ENCODE measurements around the gene ANKMY1. TPM values are rescaled to one million over a fixed set of nuclear protein-coding genes. Genes with fewer than 3 reads are reported as not detected.

The ANKMY1 gene
- total and polyA plus RNA-seq, 2 of the 8 experiments (the other 6 are each of a cell fraction or from before 2014, with no cell fraction given), result 4.5 to 4.8 TPM

GRCh38 chr2:240451108-240451611 is 106.6 kb downstream of the ANKMY1 start:
- no peaks in the 10 kb centered on the region for H3K79me2 ChIP-seq (ENCODE audit: control insufficient read depth in 1 of 2, insufficient read depth in 2 of 2, low read length in 2 of 2)
- 0 out of 2 replicates have a peak overlapping the region, but pooled peaks have one; percentile 18 for H4K8ac ChIP-seq (ENCODE audit: extremely low read depth, insufficient read depth, low read length)
- CTCF ChIA-PET (ENCODE audit: partially characterized antibody), result interaction anchor here (0.7 to 1.4 kb wide), 4 partner anchors 9 to 115 kb away, joined by 3 to 6 read pairs (median 5); no protein-coding TSS in a partner anchor
- H3K79me1 ChIP-seq (ENCODE audit: low read depth, low read length), result peaks cover 3% of the 10 kb centered on the region
- H3K36me3 ChIP-seq (ENCODE audit: control insufficient read depth in 2 of 4, insufficient read depth in 4 of 4, low read length in 3 of 4), result no peaks in the 10 kb centered on the region; a peak in 1 of 8 replicates
- no peak overlapping the region for H3K27ac ChIP-seq (ENCODE audit: low read depth, low read length)
- no peak overlapping the region for H2BK5ac ChIP-seq (ENCODE audit: low read depth, low read length)
- H3K4me2 ChIP-seq (ENCODE audit: insufficient read depth in 1 of 2, low read depth in 2 of 2, low read length in 2 of 2), result no peak overlapping the region; a peak in 1 of 4 replicates
- no peak overlapping the region for H2BK120ac ChIP-seq (replicated peaks; ENCODE audit: low read depth, low read length)
- H2BK12ac ChIP-seq (ENCODE audit: low read depth, low read length), result no peak overlapping the region
- WGBS, 2 experiments (ENCODE audit: extremely low coverage in 1 of 2, insufficient coverage in 1 of 2, insufficient read length in 1 of 2, insufficient replicate concordance in 2 of 2, low coverage in 1 of 2, low lambda C conversion rate in 2 of 2, missing lambda C conversion rate in 1 of 2), result 82% methylated on average over 12 of the region's 13 CpGs; no CpG with 5 or more reads in 1 of the 2 experiments
- no peak overlapping the region for H3K56ac ChIP-seq (replicated peaks; ENCODE audit: insufficient read length, low read depth, low read length)
- DNase-seq (ENCODE audit: low read depth in 1 of 2, low spot score in 2 of 2) (no peak), FAIRE-seq (no peak)
- peak overlapping the region; percentile 29; the same call in 1 of the 2 replicates for H2BK15ac ChIP-seq (ENCODE audit: low read length)
- peaks cover 7% of the 10 kb centered on the region; the same call in 1 of the 2 replicates for H3K23me2 ChIP-seq (ENCODE audit: low read depth, low read length)
- no peaks in the 10 kb centered on the region for H3K9me3 ChIP-seq (ENCODE audit: insufficient read depth in 2 of 2, low read depth in 1 of 2, low read length in 1 of 2)
- peaks cover 32 to 42% of the 10 kb centered on the region in 2 experiments for H4K20me1 ChIP-seq (replicated peaks in 1 of 2; ENCODE audit: control insufficient read depth in 1 of 2, insufficient read depth in 2 of 2, low read length in 2 of 2)
- no peak overlapping the region for H3K23ac ChIP-seq (ENCODE audit: insufficient read length)
- H3K4me3 ChIP-seq (ENCODE audit: extremely low read depth in 1 of 4, insufficient read depth in 2 of 4, low read depth in 3 of 4, low read length in 4 of 4), result no peak overlapping the region
- no peak overlapping the region for H3K9ac ChIP-seq (replicated peaks in 1 of 4; ENCODE audit: extremely low read depth in 1 of 4, low read depth in 3 of 4, low read length in 3 of 4)
- no peak overlapping the region for H3K4ac ChIP-seq (replicated peaks; ENCODE audit: insufficient read length, low read depth, low read length)
- no peak overlapping the region for H2AFZ ChIP-seq (ENCODE audit: low read length)
- peaks cover 15 to 29% (median 28%) of the 10 kb centered on the region in 4 experiments for H3K27me3 ChIP-seq (replicated peaks in 1 of 4; ENCODE audit: control insufficient read depth in 3 of 4, extremely low read depth in 1 of 4, insufficient read depth in 3 of 4, low read length in 3 of 4)
- peaks cover 0 to 40% (median 23%) of the 10 kb centered on the region in 4 experiments; a peak in 6 of 7 replicates for H3K4me1 ChIP-seq (replicated peaks in 1 of 4; ENCODE audit: control insufficient read depth in 3 of 4, insufficient read depth in 4 of 4, low read length in 3 of 4)
- no peak overlapping the region for H2BK20ac ChIP-seq (ENCODE audit: low read length)
- no peak overlapping the region for H3K18ac ChIP-seq (ENCODE audit: extremely low read depth, low read length)
- POLR2A ChIA-PET (ENCODE audit: partially characterized antibody), result interaction anchor here (0.7 kb wide), 1 partner anchor 9 kb away, joined by 3 read pairs; no protein-coding TSS in a partner anchor
- no peak overlapping the region for H2AK5ac ChIP-seq (ENCODE audit: low read depth, low read length)
- no peak overlapping the region for H4K91ac ChIP-seq (replicated peaks; ENCODE audit: insufficient read length, low read length)
- TF ChIP-seq POLR2AphosphoS5 (IDR thresholded peaks at IDR 0.05; ENCODE audit: low read depth, low read length), result no peak
- TF ChIP-seq, protein P1, sequence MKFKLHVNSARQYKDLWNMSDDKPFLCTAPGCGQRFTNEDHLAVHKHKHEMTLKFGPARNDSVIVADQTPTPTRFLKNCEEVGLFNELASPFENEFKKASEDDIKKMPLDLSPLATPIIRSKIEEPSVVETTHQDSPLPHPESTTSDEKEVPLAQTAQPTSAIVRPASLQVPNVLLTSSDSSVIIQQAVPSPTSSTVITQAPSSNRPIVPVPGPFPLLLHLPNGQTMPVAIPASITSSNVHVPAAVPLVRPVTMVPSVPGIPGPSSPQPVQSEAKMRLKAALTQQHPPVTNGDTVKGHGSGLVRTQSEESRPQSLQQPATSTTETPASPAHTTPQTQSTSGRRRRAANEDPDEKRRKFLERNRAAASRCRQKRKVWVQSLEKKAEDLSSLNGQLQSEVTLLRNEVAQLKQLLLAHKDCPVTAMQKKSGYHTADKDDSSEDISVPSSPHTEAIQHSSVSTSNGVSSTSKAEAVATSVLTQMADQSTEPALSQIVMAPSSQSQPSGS (IDR thresholded peaks at IDR 0.05; ENCODE audit: low read length), result no peak
- no peak overlapping the region for H3K14ac ChIP-seq (ENCODE audit: insufficient read length)
- H4K5ac ChIP-seq (ENCODE audit: insufficient read length, low read depth, low read length), result no peak overlapping the region
